ENCODE results near the gene SWT1. TPM values are rescaled to one million over a fixed set of nuclear protein-coding genes. Genes with fewer than 3 reads are reported as not detected.
"Not testable (repeated sequence)": the region's sequence is repeated elsewhere in the genome, so short reads cannot be mapped to it uniquely, and the experiment has no call there.

The SWT1 gene
- total and polyA plus RNA-seq, 10 donors: 1.3 to 12.8 (median 6.6) TPM

GRCh38 chr1:185317886-185318310 is 160.9 kb downstream of the SWT1 start:
- Histone ChIP-seq H3K4me3 (peak overlapping the region; percentile 57 to 98 (median 89)), H3K36me3 (no peaks in the 10 kb centered on the region), H3K9me3 (peaks cover 0 to 8% (median 0%) of the 10 kb centered on the region in 8 donors), H3K4me1 (peaks cover 18 to 52% (median 43%) of the 10 kb centered on the region in 6 donors), H3K27me3 (replicated peaks in 1 of 7) (no peaks in the 10 kb centered on the region), H3K27ac (peak overlapping the region; percentile 95 to 100 (median 98))
- 14 to 18% (median 16%) methylated on average over 11 of the region's 11 CpGs for WGBS, 5 donors
- TF ChIP-seq POLR2AphosphoS5 (IDR thresholded peaks at IDR 0.05) (no peak), CTCF (IDR thresholded peaks at IDR 0.05 in 8 of 11, conservative IDR thresholded peaks at IDR 0.05 in 3 of 11) (peak in 4 of 11 experiments; percentile 0 to 40 (median 14))
- intact Hi-C loops (cut with DNase I; ENCODE audit: low total_unique reads): loop anchor here (5.0 to 10.0 kb wide), 3 partner anchors 163 to 354 kb away; partner anchors contain the start of genes SWT1 and TRMT1L
- DNase-seq: peak; percentile 87

- DNase-seq: no peak
These were observed 161.6 kb downstream of the SWT1 start for GRCh38 chr1:185318431-185319138.

GRCh38 chr1:185319139-185319475 is 162.1 kb downstream of the SWT1 start:
- Histone ChIP-seq H3K27me3 (replicated peaks in 1 of 7) (no peaks in the 10 kb centered on the region), H3K27ac (peak overlapping the region in 2 of 8 donors; percentile 96 to 100), H3K36me3 (no peaks in the 10 kb centered on the region), H3K4me1 (peaks cover 6 to 40% (median 31%) of the 10 kb centered on the region in 6 donors), H3K4me3 (no peak overlapping the region), H3K9me3 (peaks cover 0 to 8% (median 0%) of the 10 kb centered on the region in 8 donors)
- WGBS, 5 donors: 60 to 86% (median 77%) methylated on average over 1 of the region's 1 CpG
- intact Hi-C loops (cut with DNase I; ENCODE audit: low total_unique reads): loop anchor here (5.0 to 10.0 kb wide), 3 partner anchors 164 to 353 kb away; partner anchors contain the start of genes SWT1 and TRMT1L
- DNase-seq: no peak
- TF ChIP-seq POLR2AphosphoS5 (IDR thresholded peaks at IDR 0.05): no peak
- TF ChIP-seq CTCF (IDR thresholded peaks at IDR 0.05 in 8 of 11, conservative IDR thresholded peaks at IDR 0.05 in 3 of 11): no peak
- TF ChIP-seq POLR2A (IDR thresholded peaks at IDR 0.05): no peak

More at GRCh38 chr1:185318431-185319138, 161.6 kb downstream of the SWT1 start:
- no peaks in the 10 kb centered on the region for H3K27me3 ChIP-seq (replicated peaks in 1 of 7)
- peaks cover 0 to 8% (median 0%) of the 10 kb centered on the region in 8 donors for H3K9me3 ChIP-seq
- H3K36me3 ChIP-seq: no peaks in the 10 kb centered on the region
- 73 to 91% (median 82%) methylated on average over 10 of the region's 10 CpGs for WGBS, 5 donors
- intact Hi-C loops (cut with DNase I; ENCODE audit: low total_unique reads): loop anchor here (5.0 to 10.0 kb wide), 3 partner anchors 164 to 354 kb away; partner anchors contain the start of genes SWT1 and TRMT1L
- TF ChIP-seq POLR2AphosphoS5 (IDR thresholded peaks at IDR 0.05) (no peak), POLR2A (IDR thresholded peaks at IDR 0.05) (no peak), CTCF (IDR thresholded peaks at IDR 0.05 in 8 of 11, conservative IDR thresholded peaks at IDR 0.05 in 3 of 11) (no peak)
- peak overlapping the region in 2 of 8 donors; percentile 86 to 87 for H3K4me3 ChIP-seq
- H3K4me1 ChIP-seq: peaks cover 11 to 46% (median 36%) of the 10 kb centered on the region in 6 donors
- H3K27ac ChIP-seq: peak overlapping the region; percentile 95 to 100 (median 98)

- H3K36me3 ChIP-seq; H3K9me3 ChIP-seq; H3K4me3 ChIP-seq; H3K27ac ChIP-seq; DNase-seq; intact Hi-C loops (cut with DNase I; ENCODE audit: low total_unique reads); H3K27me3 ChIP-seq (replicated peaks in 1 of 7): not testable (repeated sequence)
- peaks cover 0 to 22% (median 14%) of the 10 kb centered on the region in 6 donors for H3K4me1 ChIP-seq
- WGBS, 5 donors: 96 to 99% (median 97%) methylated on average over 7 of the region's 7 CpGs
These were observed 164.1 kb downstream of the SWT1 start for GRCh38 chr1:185321104-185321503.

GRCh38 chr1:185321653-185322221 is 164.8 kb downstream of the SWT1 start:
- H3K9me3 ChIP-seq; H3K27me3 ChIP-seq (replicated peaks in 1 of 7); H3K27ac ChIP-seq; intact Hi-C loops (cut with DNase I; ENCODE audit: low total_unique reads); H3K4me3 ChIP-seq; H3K36me3 ChIP-seq: not testable (repeated sequence)
- WGBS, 5 donors: 98 to 100% (median 98%) methylated on average over 8 to 36 of the region's 36 CpGs
- DNase-seq: peak; percentile 74
- H3K4me1 ChIP-seq: peaks cover 0 to 22% (median 14%) of the 10 kb centered on the region in 6 donors

All from spleen (tissue), 11 donors.